Activated naive CD4-positive, alpha-beta T cell treated with anti-CD3 and anti-CD28 coated beads for 36 hours (primary cell): ENCODE results near the gene FIG4. TPM values are rescaled to one million over a fixed set of nuclear protein-coding genes. Genes with fewer than 3 reads are reported as not detected.
"Not testable (repeated sequence)": the region's sequence is repeated elsewhere in the genome, so short reads cannot be mapped to it uniquely, and the experiment has no call there.

Source experiments
- CTCF ChIA-PET: fragments of 350-600 bp; sonication (Branson Sonifier 250); formaldehyde crosslinking; loops from one replicate; lab custom pipeline; 2021; ENCODE audit warnings: antibody characterized with exemption; lab: Charles Lee
- DNase-seq: peaks from one replicate; pipeline ENCODE4 v3.0.0-alpha.2; 2020
- H3K27ac Mint-ChIP-seq: one replicate; pipeline ENCODE4 v1.8.0; 2021; ENCODE audit warnings: mild to moderate bottlenecking, mixed read lengths
- H3K27me3 Mint-ChIP-seq: one replicate; pipeline ENCODE4 v1.8.0; 2021; ENCODE audit warnings: low read depth, mixed read lengths
- H3K36me3 Mint-ChIP-seq: one replicate; pipeline ENCODE4 v1.8.0; 2021; ENCODE audit warnings: low read depth, mixed read lengths
- H3K4me1 Mint-ChIP-seq: one replicate; pipeline ENCODE4 v1.8.0; 2021; ENCODE audit warnings: low read depth, mixed read lengths
- H3K4me3 Mint-ChIP-seq: one replicate; pipeline ENCODE4 v1.8.0; 2021; ENCODE audit warnings: mild to moderate bottlenecking, moderate library complexity, mixed read lengths
- H3K9me3 Mint-ChIP-seq: one replicate; pipeline ENCODE4 v1.8.0; 2021; ENCODE audit warnings: mixed read lengths
- intact Hi-C: fragments of 100-400 bp; cut with micrococcal nuclease; formaldehyde crosslinking; loops from one replicate; pipeline ENCODE4 v1.15.1; 2023
- total RNA-seq, 2 experiments: library from RNA; stranded (reverse); gene quantifications; one replicate each; pipeline ENCODE4 v1.2.3, GENCODE V29; 2021

The FIG4 gene
- total RNA-seq, 2 experiments from 2014 or later: 14.0 to 16.4 TPM

DNA sequence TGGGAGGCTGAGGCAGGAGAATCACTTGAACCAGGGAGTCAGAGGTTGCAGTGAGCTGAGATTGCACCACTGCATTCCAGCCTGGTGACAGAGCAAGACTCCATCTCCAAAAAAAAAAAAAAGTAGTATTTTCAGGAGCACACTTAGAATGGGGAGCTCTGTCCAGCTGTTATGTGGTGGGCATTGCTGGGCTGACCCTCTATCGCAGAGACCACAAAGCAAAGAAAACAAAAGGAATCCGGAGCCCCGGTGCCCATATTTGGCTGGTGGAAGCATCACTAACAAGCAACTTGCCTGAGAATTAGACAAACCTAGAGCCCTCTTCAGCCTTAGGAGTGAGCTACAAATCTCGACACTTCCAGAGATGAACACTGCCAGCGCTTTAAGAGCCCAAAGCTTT, 149.7 kb downstream of the FIG4 start:
- no peak for DNase-seq
- H3K9me3 Mint-ChIP-seq: no peaks in the 10 kb centered on the region
- H3K27me3 Mint-ChIP-seq: no peaks in the 10 kb centered on the region
- intact Hi-C loops: no loop called here
- H3K4me1 Mint-ChIP-seq: no peaks in the 10 kb centered on the region
- CTCF ChIA-PET: interaction anchor here (0.6 to 0.7 kb wide), 4 partner anchors 20 to 551 kb away, joined by 3 to 4 read pairs (median 3); no protein-coding TSS in a partner anchor
- no peak overlapping the region for H3K4me3 Mint-ChIP-seq
- H3K27ac Mint-ChIP-seq: no peak overlapping the region
- no peaks in the 10 kb centered on the region for H3K36me3 Mint-ChIP-seq

DNA sequence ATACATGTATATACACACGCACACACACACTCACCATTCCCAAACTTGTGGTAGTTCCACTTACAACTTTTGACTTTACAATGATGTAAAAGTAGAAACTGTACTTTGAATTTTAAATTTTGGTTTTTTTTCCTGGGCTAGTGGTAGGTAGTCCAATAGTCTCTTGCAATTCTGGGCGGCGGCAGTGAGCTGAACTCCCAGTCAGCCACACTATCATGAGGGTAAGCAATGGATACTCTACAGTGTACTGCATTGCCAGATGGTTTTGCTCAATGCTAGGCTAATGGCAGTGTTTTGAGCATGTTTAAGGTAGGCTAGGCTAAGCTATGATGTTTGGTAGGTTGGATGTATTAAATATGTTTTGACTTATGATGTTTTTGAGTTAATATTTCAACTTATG, 150.8 kb downstream of the FIG4 start:
- Mint-ChIP-seq H3K9me3 (no peaks in the 10 kb centered on the region), H3K4me3 (no peak overlapping the region), H3K27me3 (no peaks in the 10 kb centered on the region), H3K4me1 (no peaks in the 10 kb centered on the region), H3K27ac (no peak overlapping the region), H3K36me3 (no peaks in the 10 kb centered on the region)
- CTCF ChIA-PET: interaction anchor here (0.6 kb wide), 1 partner anchor 102 kb away, joined by 3 read pairs; no protein-coding TSS in a partner anchor
- intact Hi-C loops: no loop called here
- DNase-seq: no peak

DNA sequence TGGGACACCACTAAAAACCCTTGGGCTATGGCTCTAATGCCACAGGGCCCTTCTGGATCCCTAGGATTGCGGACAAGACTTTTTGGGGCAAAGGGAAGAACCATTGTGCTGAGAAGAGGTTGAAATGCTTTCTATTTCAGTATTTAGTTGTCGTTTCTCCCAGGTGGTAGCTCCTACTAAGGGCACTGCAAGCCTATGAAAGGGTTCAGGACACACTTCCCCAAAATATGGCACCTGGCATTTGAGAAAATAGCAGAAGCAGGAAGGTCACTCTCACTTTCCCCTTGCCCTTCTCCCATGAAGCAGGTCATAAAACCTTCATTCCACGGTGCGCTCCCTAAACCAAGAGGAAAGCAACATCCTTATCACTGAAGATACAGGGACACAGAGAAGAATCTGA, 161.6 kb downstream of the FIG4 start:
- intact Hi-C loops: no loop called here
- H3K4me1 Mint-ChIP-seq: no peaks in the 10 kb centered on the region
- CTCF ChIA-PET: no interaction called here
- no peaks in the 10 kb centered on the region for H3K9me3 Mint-ChIP-seq
- no peaks in the 10 kb centered on the region for H3K36me3 Mint-ChIP-seq
- H3K4me3 Mint-ChIP-seq: no peak overlapping the region
- no peak overlapping the region for H3K27ac Mint-ChIP-seq
- H3K27me3 Mint-ChIP-seq: peaks cover 2% of the 10 kb centered on the region
- no peak for DNase-seq

DNA sequence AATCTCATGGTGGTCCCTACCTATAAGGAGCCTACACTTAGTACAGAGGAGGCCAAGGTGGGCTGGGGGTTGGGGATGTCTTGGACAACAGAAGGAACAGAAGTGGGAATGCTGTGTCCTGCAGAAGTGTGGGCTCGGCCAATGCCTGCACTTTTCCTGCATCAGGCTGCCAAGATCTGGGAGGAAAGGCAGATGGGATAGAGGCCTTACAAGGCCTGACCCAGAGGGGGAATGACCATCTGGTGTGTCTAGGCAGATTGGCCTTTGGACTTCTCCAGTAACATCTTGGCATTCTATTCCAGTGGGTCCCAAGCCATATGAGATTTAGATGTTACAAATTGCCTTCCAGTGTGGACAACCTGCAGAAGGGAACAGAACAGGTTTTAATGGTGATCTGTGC, 162.3 kb downstream of the FIG4 start:
- no peak overlapping the region for H3K4me3 Mint-ChIP-seq

DNA sequence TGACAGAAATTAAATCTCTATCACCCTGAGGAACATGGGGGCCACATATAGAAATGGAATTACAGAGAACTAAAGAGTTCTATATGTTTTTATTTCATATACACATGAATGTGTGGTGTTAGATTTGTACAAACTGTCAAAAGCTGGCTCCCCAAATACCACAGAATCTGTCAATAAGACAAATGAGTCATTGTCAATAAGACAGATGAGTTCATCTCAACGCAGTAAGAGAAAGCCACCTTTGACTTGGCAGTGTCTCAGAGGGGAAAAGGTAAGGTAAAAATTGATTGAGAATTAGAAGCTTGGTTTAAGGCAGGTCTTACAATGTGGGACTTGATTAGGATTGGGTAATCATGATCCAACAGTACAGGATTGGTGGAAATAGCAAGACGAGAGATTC, 162.9 kb downstream of the FIG4 start:
- CTCF ChIA-PET: interaction anchor here (1.7 kb wide), 1 partner anchor 186 kb away, joined by 3 read pairs; no protein-coding TSS in a partner anchor
- Mint-ChIP-seq H3K36me3 (no peaks in the 10 kb centered on the region), H3K4me3 (no peak overlapping the region), H3K27ac (no peak overlapping the region), H3K27me3 (peaks cover 2% of the 10 kb centered on the region), H3K9me3 (no peaks in the 10 kb centered on the region), H3K4me1 (no peaks in the 10 kb centered on the region)
- no peak for DNase-seq
- intact Hi-C loops: no loop called here

More for the DNA sequence above, 162.3 kb downstream of the FIG4 start:
- no peaks in the 10 kb centered on the region for H3K4me1 Mint-ChIP-seq
- no peaks in the 10 kb centered on the region for H3K36me3 Mint-ChIP-seq
- peaks cover 2% of the 10 kb centered on the region for H3K27me3 Mint-ChIP-seq
- no peaks in the 10 kb centered on the region for H3K9me3 Mint-ChIP-seq
- CTCF ChIA-PET: no interaction called here
- no peak for DNase-seq
- no peak overlapping the region for H3K27ac Mint-ChIP-seq
- intact Hi-C loops: no loop called here

DNA sequence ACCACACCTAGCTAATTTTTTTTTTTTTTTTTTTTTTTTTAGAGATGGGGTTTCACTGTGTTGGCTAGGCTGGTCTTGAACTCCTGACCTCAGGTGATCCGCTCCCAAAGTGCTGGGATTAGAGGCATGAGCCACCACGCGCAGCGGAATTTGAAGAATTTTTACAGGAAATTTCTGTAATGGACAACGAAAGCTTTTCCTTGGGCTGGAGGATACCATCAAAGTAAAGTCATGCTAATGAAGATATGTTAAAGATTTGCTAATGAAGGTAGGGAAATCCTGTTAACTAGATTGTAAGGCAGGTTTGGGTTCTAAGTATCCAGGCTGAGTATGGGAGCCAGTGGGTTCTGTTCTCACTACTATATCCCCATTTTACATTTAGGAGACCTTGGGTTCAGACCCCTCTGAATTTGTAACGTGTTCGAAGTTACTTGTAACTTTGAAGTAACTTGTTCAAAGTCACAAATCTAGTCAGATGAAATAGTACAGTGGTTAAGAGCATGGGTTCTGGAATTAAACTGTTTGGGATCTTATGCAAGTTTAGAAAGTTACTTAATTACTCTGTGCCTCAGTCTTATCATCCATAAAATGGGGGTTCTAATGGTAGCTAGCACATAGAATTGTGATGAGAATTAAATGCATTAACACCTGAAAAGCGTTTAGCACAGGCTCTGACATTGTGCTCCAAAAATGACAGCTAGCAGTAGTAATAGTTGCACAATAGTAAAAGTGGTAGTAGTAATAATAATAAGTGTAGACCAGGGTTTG, 163.6 kb downstream of the FIG4 start:
- Mint-ChIP-seq H3K9me3 (no peaks in the 10 kb centered on the region), H3K27me3 (peaks cover 2% of the 10 kb centered on the region), H3K4me1 (no peaks in the 10 kb centered on the region), H3K4me3 (no peak overlapping the region), H3K36me3 (no peaks in the 10 kb centered on the region), H3K27ac (no peak overlapping the region)
- CTCF ChIA-PET: interaction anchor here (1.7 kb wide), 1 partner anchor 185 kb away, joined by 3 read pairs; no protein-coding TSS in a partner anchor
- DNase-seq: no peak
- intact Hi-C loops: no loop called here

DNA sequence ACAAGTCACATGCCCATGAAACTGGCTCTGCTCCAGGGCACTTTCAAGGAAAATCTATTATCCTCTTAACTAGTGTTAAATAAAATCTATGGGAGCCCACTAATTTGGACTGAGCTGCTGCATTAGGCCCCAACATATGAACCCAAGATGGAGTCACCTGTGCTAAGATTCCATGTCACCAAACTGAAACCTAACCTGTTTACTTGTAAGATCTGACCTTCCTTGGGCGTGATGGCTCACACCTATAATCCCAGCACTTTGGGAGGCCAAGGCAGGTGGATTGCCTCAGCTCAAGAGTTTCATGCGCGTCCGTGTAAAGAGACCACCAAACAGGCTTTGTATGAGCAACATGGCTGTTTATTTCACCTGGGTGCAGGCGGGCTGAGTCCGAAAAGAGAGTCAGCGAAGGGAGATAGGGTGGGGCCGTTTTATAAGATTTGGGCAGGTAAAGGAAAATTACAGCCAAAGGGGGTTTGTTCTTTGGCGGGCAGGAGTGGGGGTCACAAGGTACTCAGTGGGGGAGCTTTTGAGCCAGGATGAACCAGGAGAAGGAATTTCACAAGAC, 164.5 kb downstream of the FIG4 start:
- DNase-seq, H3K4me1 Mint-ChIP-seq, H3K27ac Mint-ChIP-seq, H3K9me3 Mint-ChIP-seq, H3K4me3 Mint-ChIP-seq, H3K36me3 Mint-ChIP-seq, intact Hi-C loops, H3K27me3 Mint-ChIP-seq: not testable (repeated sequence)
- CTCF ChIA-PET: interaction anchor here (1.7 kb wide), 1 partner anchor 184 kb away, joined by 3 read pairs; no protein-coding TSS in a partner anchor

DNA sequence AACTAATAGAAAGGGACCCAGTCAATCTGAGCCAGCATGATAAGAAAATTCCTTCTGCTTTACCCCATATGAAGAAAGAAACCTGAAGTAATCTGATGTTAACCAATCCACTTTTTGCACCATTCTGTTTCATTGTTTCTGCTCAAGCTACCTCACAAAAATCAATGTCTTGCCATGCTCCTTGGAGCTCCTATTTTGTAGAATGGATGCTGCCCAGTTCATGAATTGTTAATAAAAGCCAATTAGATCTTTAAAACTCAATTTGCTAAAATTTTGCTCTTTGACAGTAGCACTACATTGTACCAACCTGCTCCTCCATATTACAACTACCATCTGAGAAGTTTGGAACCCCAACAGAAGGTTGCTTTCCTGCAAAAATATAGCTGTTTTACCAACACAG, 170.8 kb downstream of the FIG4 start:
- Mint-ChIP-seq H3K36me3 (no peaks in the 10 kb centered on the region), H3K27ac (no peak overlapping the region), H3K4me1 (no peaks in the 10 kb centered on the region), H3K9me3 (peaks cover 6% of the 10 kb centered on the region), H3K4me3 (no peak overlapping the region), H3K27me3 (no peaks in the 10 kb centered on the region)
- DNase-seq: no peak
- intact Hi-C loops: no loop called here
- CTCF ChIA-PET: no interaction called here

DNA sequence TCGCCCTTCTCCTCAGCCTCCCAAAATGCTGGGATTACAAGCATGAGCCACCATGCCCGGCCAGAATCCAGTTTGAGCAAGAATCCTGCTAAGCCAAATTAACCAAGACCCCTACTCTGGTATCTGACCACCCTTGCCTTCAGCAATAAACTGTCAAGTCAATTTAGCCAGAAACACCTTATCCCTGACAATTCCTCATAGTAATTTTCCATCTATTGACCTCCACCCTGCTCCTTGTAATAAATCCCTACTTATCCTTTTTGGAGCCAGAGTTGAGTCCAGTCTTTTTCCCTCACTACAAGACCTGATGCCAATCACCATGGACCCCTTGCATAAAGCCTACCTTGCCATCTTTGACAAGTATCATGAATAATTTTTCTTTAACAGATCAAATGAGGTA, 173.0 kb downstream of the FIG4 start:
- no peak for DNase-seq
- intact Hi-C loops: no loop called here
- Mint-ChIP-seq H3K4me1 (no peaks in the 10 kb centered on the region), H3K27ac (no peak overlapping the region), H3K27me3 (peaks cover 6% of the 10 kb centered on the region), H3K36me3 (no peaks in the 10 kb centered on the region), H3K4me3 (no peak overlapping the region), H3K9me3 (peaks cover 6% of the 10 kb centered on the region)
- CTCF ChIA-PET: no interaction called here

DNA sequence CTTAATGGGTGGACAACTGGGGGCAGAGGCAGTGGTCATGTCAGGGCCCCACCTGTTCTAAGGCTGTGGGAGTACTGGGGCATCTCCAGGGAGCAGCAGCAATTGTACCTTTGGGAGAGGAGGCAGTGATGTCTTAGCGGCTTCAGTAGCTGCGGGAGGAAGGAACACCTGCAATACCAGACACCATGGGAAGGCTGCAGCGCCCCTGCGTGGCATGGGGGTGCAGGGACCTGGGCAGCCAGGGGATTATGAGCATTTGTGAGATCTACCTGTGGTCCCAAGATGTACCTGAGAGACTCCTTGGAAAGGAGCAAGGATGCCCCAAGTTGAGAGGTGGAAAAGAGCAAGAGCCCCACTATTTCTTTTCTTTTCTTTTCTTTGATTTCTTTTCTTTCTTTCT, 174.9 kb downstream of the FIG4 start:
- H3K4me1 Mint-ChIP-seq: no peaks in the 10 kb centered on the region
- peaks cover 4% of the 10 kb centered on the region for H3K9me3 Mint-ChIP-seq
- peaks cover 6% of the 10 kb centered on the region for H3K27me3 Mint-ChIP-seq
- no peak overlapping the region for H3K27ac Mint-ChIP-seq
- H3K4me3 Mint-ChIP-seq: no peak overlapping the region
- CTCF ChIA-PET: interaction anchor here (1.2 to 1.8 kb wide), 2 partner anchors 161 to 174 kb away, joined by 4 to 6 read pairs; no protein-coding TSS in a partner anchor
- DNase-seq: no peak
- intact Hi-C loops: no loop called here
- no peaks in the 10 kb centered on the region for H3K36me3 Mint-ChIP-seq

DNA sequence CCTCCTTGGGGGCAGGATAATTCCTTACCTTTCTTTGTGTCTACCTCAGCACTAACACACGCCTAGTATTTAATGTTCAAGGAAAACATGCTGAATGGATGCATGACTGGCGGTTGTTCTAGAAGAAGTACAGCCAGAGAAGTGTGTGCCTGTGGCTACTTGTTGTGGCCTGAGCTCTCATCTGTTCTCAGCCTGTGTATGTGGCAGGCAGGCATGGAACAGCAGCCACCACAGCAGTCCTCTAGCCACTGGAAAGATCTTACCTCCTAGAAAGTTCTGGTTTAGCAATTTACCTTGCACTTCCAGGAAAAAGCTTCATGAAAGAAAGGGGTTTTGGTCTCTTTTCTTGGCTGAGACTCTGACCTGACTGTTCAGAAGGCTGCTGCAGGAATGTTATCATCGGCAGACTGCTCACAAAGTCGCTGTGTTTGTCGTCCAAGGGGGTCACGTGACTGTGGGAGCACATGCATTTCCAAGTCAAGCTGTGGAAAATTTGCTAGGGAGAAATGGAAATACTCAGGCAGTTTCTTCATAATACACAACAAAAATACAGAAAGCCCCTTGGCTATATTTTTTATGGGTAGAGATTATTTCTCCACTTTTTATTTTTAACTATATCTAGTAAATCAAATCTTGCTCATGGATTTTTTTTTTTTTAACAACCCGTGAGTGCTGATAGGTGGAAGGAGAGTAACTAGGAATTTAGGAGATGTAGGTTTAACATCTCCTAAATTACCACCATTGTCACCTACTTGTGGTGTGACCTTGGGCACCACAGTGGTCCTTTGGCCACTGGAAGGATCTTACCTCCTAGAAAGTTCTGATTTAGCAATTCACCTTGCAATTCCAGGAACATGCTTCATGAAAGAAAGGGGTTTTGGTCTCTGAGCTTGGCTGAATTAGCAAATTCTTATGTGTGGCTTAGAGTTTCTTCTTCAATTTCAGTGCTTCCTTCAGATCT, 176.2 kb downstream of the FIG4 start:
- CTCF ChIA-PET: interaction anchor here (0.6 to 0.7 kb wide), 2 partner anchors 22 to 138 kb away, joined by 3 to 8 read pairs; no protein-coding TSS in a partner anchor
- H3K9me3 Mint-ChIP-seq: no peaks in the 10 kb centered on the region
- intact Hi-C loops: no loop called here

DNA sequence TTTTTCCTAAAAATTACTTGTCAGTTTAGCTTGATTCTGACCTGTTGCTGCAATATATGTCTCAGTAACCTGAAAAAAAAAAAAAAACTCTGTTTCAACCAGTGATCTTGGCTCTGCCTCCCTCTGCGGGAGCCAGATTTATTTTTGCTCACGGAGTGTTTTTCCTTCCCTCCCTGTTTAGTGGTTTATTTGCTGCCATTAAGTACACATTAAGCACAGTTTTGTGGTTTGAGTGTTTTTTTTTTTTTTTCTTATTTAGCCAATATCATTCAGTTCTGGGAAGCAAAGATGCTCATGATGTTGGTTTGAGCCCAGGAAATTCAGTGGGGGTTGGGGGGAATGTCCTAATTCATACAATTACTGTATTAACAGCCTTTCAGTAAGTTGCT, 176.9 kb downstream of the FIG4 start:
- intact Hi-C loops: no loop called here
- Mint-ChIP-seq H3K27me3 (peaks cover 6% of the 10 kb centered on the region), H3K36me3 (no peaks in the 10 kb centered on the region), H3K4me3 (no peak overlapping the region), H3K9me3 (no peaks in the 10 kb centered on the region), H3K4me1 (no peaks in the 10 kb centered on the region), H3K27ac (no peak overlapping the region)
- CTCF ChIA-PET: interaction anchor here (0.7 kb wide), 1 partner anchor 21 kb away, joined by 3 read pairs; no protein-coding TSS in a partner anchor
- DNase-seq: no peak

More for the DNA sequence above, 176.2 kb downstream of the FIG4 start:
- Mint-ChIP-seq H3K4me1 (no peaks in the 10 kb centered on the region), H3K27me3 (peaks cover 6% of the 10 kb centered on the region), H3K36me3 (no peaks in the 10 kb centered on the region), H3K27ac (no peak overlapping the region), H3K4me3 (no peak overlapping the region)
- no peak for DNase-seq
